H1 (cell line): ENCODE measurements around the gene RAD9B. TPM values are rescaled to one million over a fixed set of nuclear protein-coding genes. Genes with fewer than 3 reads are reported as not detected.

Experiments used
- CTCF ChIA-PET: fragments of 300-600 bp; sonication (Branson Sonifier 250); formaldehyde crosslinking; loops from one replicate; lab custom pipeline; 2021; ENCODE audit not compliant: partially characterized antibody; lab: Charles Lee
- POLR2A ChIA-PET: fragments of 300-600 bp; sonication (Branson Sonifier 250); formaldehyde crosslinking; loops from one replicate; lab custom pipeline; 2021; ENCODE audit warnings: inconsistent platforms; ENCODE audit not compliant: partially characterized antibody; lab: Charles Lee
- DNase-seq, 2 experiments: peaks; one replicate each; pipeline versions ENCODE4 v3.0.0 to v3.0.0-alpha.2; 2010 to 2022; ENCODE audit warnings: low spot score in 2 of 2, low read depth in 1 of 2, mixed read lengths in 1 of 2
- FAIRE-seq: peaks from 2 replicates; lab custom pipeline; 2011; peaks lifted over from hg19 to GRCh38; lab: Jason Lieb, UNC
- H2AFZ ChIP-seq: 2 replicates; pipeline ENCODE4 v1.8.1; 2012; ENCODE audit warnings: low read length, inconsistent platforms
- H2AK5ac ChIP-seq: 2 replicates; pipeline ENCODE4 v1.6.1; 2013; ENCODE audit warnings: low read depth, low read length
- H2BK120ac ChIP-seq: replicated peaks from 2 replicates; pipeline ENCODE3; 2013; ENCODE audit warnings: low read depth, low read length, inconsistent platforms
- H2BK12ac ChIP-seq: 2 replicates; pipeline ENCODE4 v1.6.1; 2013; ENCODE audit warnings: low read depth, low read length
- H2BK15ac ChIP-seq: 2 replicates; pipeline ENCODE4 v1.6.1; 2013; ENCODE audit warnings: low read length
- H2BK20ac ChIP-seq: 2 replicates; pipeline ENCODE4 v1.6.1; 2013; ENCODE audit warnings: low read length
- H2BK5ac ChIP-seq: 2 replicates; pipeline ENCODE4 v1.6.1; 2013; ENCODE audit warnings: low read depth, low read length
- H3K14ac ChIP-seq: 2 replicates; pipeline ENCODE4 v1.6.1; 2013; ENCODE audit warnings: inconsistent platforms; ENCODE audit not compliant: insufficient read length
- H3K18ac ChIP-seq: 2 replicates; pipeline ENCODE4 v1.6.1; 2013; ENCODE audit warnings: low read length; ENCODE audit errors: extremely low read depth
- H3K23ac ChIP-seq: 2 replicates; pipeline ENCODE4 v1.6.1; 2013; ENCODE audit warnings: inconsistent platforms; ENCODE audit not compliant: insufficient read length
- H3K23me2 ChIP-seq: 2 replicates; pipeline ENCODE4 v1.6.1; 2013; ENCODE audit warnings: low read depth, low read length
- H3K27ac ChIP-seq: 2 replicates; pipeline ENCODE4 v1.6.1; 2011; ENCODE audit warnings: low read depth, low read length, inconsistent platforms
- H3K27me3 ChIP-seq, 4 experiments: replicated peaks in 1 of 4; 1 replicate in 1 of 4; 2 replicates in 3 of 4; pipeline versions ENCODE4 v1.6.1 to v1.8.1; 2011 to 2013; ENCODE audit warnings: low read length in 3 of 4, mild to moderate bottlenecking in 3 of 4, inconsistent platforms in 2 of 4, mixed read lengths in 2 of 4, moderate library complexity in 1 of 4; ENCODE audit not compliant: control insufficient read depth in 3 of 4, insufficient read depth in 3 of 4; ENCODE audit errors: extremely low read depth in 1 of 4
- H3K36me3 ChIP-seq, 4 experiments: 2 replicates each; pipeline versions ENCODE4 v1.6.1 to v1.8.1; 2011 to 2013; ENCODE audit warnings: mild to moderate bottlenecking in 4 of 4, low read length in 3 of 4, moderate library complexity in 2 of 4, control low read depth in 1 of 4, inconsistent platforms in 1 of 4; ENCODE audit not compliant: insufficient read depth in 4 of 4, control insufficient read depth in 2 of 4
- H3K4ac ChIP-seq: replicated peaks from 2 replicates; pipeline ENCODE3; 2013; ENCODE audit warnings: low read length, low read depth, mixed read lengths, inconsistent platforms; ENCODE audit not compliant: insufficient read length
- H3K4me1 ChIP-seq, 4 experiments: replicated peaks in 1 of 4; 1 replicate in 1 of 4; 2 replicates in 3 of 4; pipeline versions ENCODE4 v1.6.1 to v1.8.1; 2011 to 2013; ENCODE audit warnings: low read length in 3 of 4, inconsistent platforms in 2 of 4, mixed read lengths in 1 of 4; ENCODE audit not compliant: insufficient read depth in 4 of 4, control insufficient read depth in 3 of 4
- H3K4me2 ChIP-seq, 2 experiments: 2 replicates each; pipeline versions ENCODE4 v1.6.1 to v1.8.1; 2011 to 2013; ENCODE audit warnings: low read depth in 2 of 2, low read length in 2 of 2, control low read depth in 1 of 2, inconsistent platforms in 1 of 2, mild to moderate bottlenecking in 1 of 2; ENCODE audit not compliant: insufficient read depth in 1 of 2
- H3K4me3 ChIP-seq, 4 experiments: fragments of 200-600, 300-600 bp in 1 of 4; sonication (generic), shearing (Covaris generic), sonication (Bioruptor Twin) in 1 of 4; 2 replicates each; pipeline versions ENCODE4 v1.5.1 to v1.8.1; 2011 to 2016; ENCODE audit warnings: low read length in 4 of 4, low read depth in 3 of 4, control low read depth in 2 of 4, inconsistent platforms in 2 of 4, mild to moderate bottlenecking in 2 of 4, mixed read lengths in 1 of 4, moderate library complexity in 1 of 4; ENCODE audit not compliant: insufficient read depth in 2 of 4; ENCODE audit errors: extremely low read depth in 1 of 4
- H3K56ac ChIP-seq: replicated peaks from 2 replicates; pipeline ENCODE3; 2013; ENCODE audit warnings: low read depth, mild to moderate bottlenecking, mixed read lengths, low read length, inconsistent platforms; ENCODE audit not compliant: insufficient read length
- H3K79me1 ChIP-seq: 2 replicates; pipeline ENCODE4 v1.6.1; 2013; ENCODE audit warnings: low read depth, low read length, control low read depth
- H3K79me2 ChIP-seq, 2 experiments: 2 replicates each; pipeline versions ENCODE4 v1.6.1 to v1.8.1; 2012 to 2013; ENCODE audit warnings: low read length in 2 of 2, mild to moderate bottlenecking in 2 of 2, inconsistent platforms in 1 of 2; ENCODE audit not compliant: insufficient read depth in 2 of 2, control insufficient read depth in 1 of 2
- H3K9ac ChIP-seq, 4 experiments: replicated peaks in 1 of 4; 1 replicate in 1 of 4; 2 replicates in 3 of 4; pipeline versions ENCODE4 v1.6.1 to v1.8.1; 2011 to 2013; ENCODE audit warnings: low read depth in 3 of 4, low read length in 3 of 4, control low read depth in 2 of 4, mild to moderate bottlenecking in 2 of 4, moderate library complexity in 2 of 4, inconsistent platforms in 1 of 4; ENCODE audit errors: extremely low read depth in 1 of 4
- H3K9me3 ChIP-seq, 2 experiments: 2 replicates each; pipeline versions ENCODE4 v1.6.1 to v1.8.1; 2012 to 2013; ENCODE audit warnings: mild to moderate bottlenecking in 2 of 2, moderate library complexity in 2 of 2, control low read depth in 1 of 2, inconsistent platforms in 1 of 2, low read depth in 1 of 2, low read length in 1 of 2, mixed read lengths in 1 of 2; ENCODE audit not compliant: insufficient read depth in 2 of 2
- H4K20me1 ChIP-seq, 2 experiments: replicated peaks in 1 of 2; 2 replicates each; pipeline versions ENCODE3 to v1.8.1; 2011 to 2013; ENCODE audit warnings: inconsistent platforms in 2 of 2, low read length in 2 of 2, mild to moderate bottlenecking in 1 of 2; ENCODE audit not compliant: insufficient read depth in 2 of 2, control insufficient read depth in 1 of 2
- H4K5ac ChIP-seq: 2 replicates; pipeline ENCODE4 v1.6.1; 2013; ENCODE audit warnings: low read length, low read depth, mixed read lengths, inconsistent platforms; ENCODE audit not compliant: insufficient read length
- H4K8ac ChIP-seq: 2 replicates; pipeline ENCODE4 v1.8.0; 2013; ENCODE audit warnings: mild to moderate bottlenecking, moderate library complexity, low read length, inconsistent platforms; ENCODE audit not compliant: insufficient read depth; ENCODE audit errors: extremely low read depth
- H4K91ac ChIP-seq: replicated peaks from 2 replicates; pipeline ENCODE3; 2013; ENCODE audit warnings: low read length, mixed read lengths, inconsistent platforms; ENCODE audit not compliant: insufficient read length
- JUND ChIP-seq: IDR thresholded peaks from 2 replicates; pipeline ENCODE4 v1.6.1; 2011; ENCODE audit warnings: mild to moderate bottlenecking, improper control_type of control experiment, low read length
- KDM4A ChIP-seq: IDR thresholded peaks from one replicate; pipeline ENCODE4 v1.7.1; 2012; ENCODE audit warnings: low read depth, mild to moderate bottlenecking, moderate library complexity, low read length, inconsistent platforms; ENCODE audit not compliant: severe bottlenecking
- WGBS, 2 experiments: shearing (Covaris generic) in 1 of 2; methylation state at CpG; one replicate each; pipeline versions ENCODE4 v1.1.6 to v1.1.7; 2013 to 2015; ENCODE audit warnings: low lambda C conversion rate in 2 of 2, mixed read lengths in 2 of 2, inconsistent platforms in 1 of 2, low coverage in 1 of 2, missing lambda C conversion rate in 1 of 2; ENCODE audit not compliant: insufficient replicate concordance in 2 of 2, insufficient coverage in 1 of 2, insufficient read length in 1 of 2; ENCODE audit errors: extremely low coverage in 1 of 2, missing lambda C conversion rate in 1 of 2; 5-methylcytosine and 5-hydroxymethylcytosine counted together
- polyA plus RNA-seq, 7 experiments: library from polyadenylated mRNA; depleted of rRNA in 3 of 7; stranded (reverse) in 5 of 7; unstranded in 2 of 7; fragments of >200 nt in 5 of 7; fragments of 200-250 nt in 2 of 7; gene quantifications; 1 replicate in 5 of 7; 2 replicates in 1 of 7; 4 replicates in 1 of 7; pipeline versions ENCODE4 v1.2.1 to v1.2.3, GENCODE V29; 2011 to 2013; ENCODE audit warnings: missing spikeins in 2 of 7, mixed read lengths in 2 of 7
- total RNA-seq: library from RNA; stranded (reverse); fragmentation: NEBNext Ultra II Directional; extraction: Animal tissue kit (Norgen Biotek cat#: 25700); gene quantifications from 2 replicates; pipeline ENCODE4 v1.2.1, GENCODE V29; 2021

The RAD9B gene
- total and polyA plus RNA-seq, 2 of the 8 experiments (the other 6 are each of a cell fraction or from before 2014, with no cell fraction given), result 0.06 TPM; not detected in 1

DNA sequence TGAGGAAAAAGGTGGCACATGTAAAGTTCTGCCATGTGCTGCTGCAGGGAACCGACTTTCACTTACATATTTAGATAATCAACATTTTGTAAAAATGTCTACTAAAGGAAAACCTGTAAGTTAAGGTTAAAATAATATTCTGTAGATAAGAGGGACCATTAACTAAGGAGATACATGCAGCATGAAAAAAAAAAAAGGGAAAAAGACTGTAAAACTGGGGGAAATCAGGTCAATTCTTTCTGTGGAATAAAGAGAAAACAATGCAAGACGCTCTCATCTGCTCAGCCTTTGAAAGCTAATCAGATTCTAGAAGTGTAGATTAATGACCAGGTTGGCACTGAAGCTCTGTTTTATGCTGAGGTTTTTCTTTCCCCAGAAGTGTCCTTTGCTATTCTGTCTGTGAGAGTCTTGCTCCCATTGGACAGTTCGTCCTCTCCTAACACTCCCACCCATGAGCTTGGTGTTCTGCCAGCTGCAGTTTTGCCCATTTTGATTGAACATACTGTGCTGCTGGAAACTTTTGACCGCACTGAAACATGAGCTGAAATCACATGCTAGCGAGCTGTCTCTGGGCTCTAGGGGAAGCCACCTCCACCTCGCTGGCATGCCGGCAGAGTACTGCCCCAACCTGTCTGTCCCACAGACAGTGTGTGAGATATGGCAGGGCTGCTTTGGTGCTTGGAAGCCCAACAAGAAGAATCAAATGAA lies 41.3 kb downstream of the RAD9B start:
- Histone ChIP-seq H2BK20ac (no peak overlapping the region), H3K9ac (no peak overlapping the region), H3K56ac (no peak overlapping the region), H3K36me3 (peaks cover 0 to 10% (median 7%) of the 10 kb centered on the region in 4 experiments; a peak in 7 of 8 replicates), H2BK12ac (no peak overlapping the region), H2BK120ac (no peak overlapping the region), H2AK5ac (no peak overlapping the region), H4K8ac (no peak overlapping the region), H3K23ac (no peak overlapping the region), H3K27ac (no peak overlapping the region), H3K4me2 (no peak overlapping the region), H4K5ac (no peak overlapping the region), H2AFZ (no peak overlapping the region), H4K20me1 (peaks cover 0 to 2% of the 10 kb centered on the region in 2 experiments), H3K18ac (no peak overlapping the region), H3K79me1 (no peaks in the 10 kb centered on the region; the same call in 1 of the 2 replicates), H2BK15ac (no peak overlapping the region), H3K27me3 (no peaks in the 10 kb centered on the region), H3K14ac (no peak overlapping the region), H3K4ac (no peak overlapping the region), H2BK5ac (no peak overlapping the region), H3K9me3 (no peaks in the 10 kb centered on the region), H3K79me2 (no peaks in the 10 kb centered on the region), H3K4me3 (no peak overlapping the region), H4K91ac (no peak overlapping the region), H3K23me2 (no peaks in the 10 kb centered on the region), H3K4me1 (no peaks in the 10 kb centered on the region)
- POLR2A ChIA-PET, result no interaction called here
- no peak for DNase-seq
- FAIRE-seq, result no peak
- WGBS, 2 experiments, result 84% methylated on average over 7 of the region's 7 CpGs; no CpG with 5 or more reads in 1 of the 2 experiments
- CTCF ChIA-PET, result interaction anchor here (0.7 to 2.3 kb wide), 4 partner anchors 7 to 58 kb away, joined by 3 to 18 read pairs (median 10); no protein-coding TSS in a partner anchor
- no peak for TF ChIP-seq KDM4A
- TF ChIP-seq JUND, result no peak
